Left kidney (tissue), 2 donors: ENCODE results near the gene RPS6KA3. TPM values are rescaled to one million over a fixed set of nuclear protein-coding genes. Genes with fewer than 3 reads are reported as not detected.
"Not testable (repeated sequence)": the region's sequence is repeated elsewhere in the genome, so short reads cannot be mapped to it uniquely, and the experiment has no call there.

Experiments
- DNase-seq: peaks from one replicate; pipeline ENCODE4 v3.0.0-alpha.2; 2013
- polyA plus RNA-seq: library from polyadenylated mRNA; unstranded; fragments of 120-200 nt; gene quantifications from one replicate; pipeline ENCODE4 v1.2.1, GENCODE V29; 2013; ENCODE audit not compliant: insufficient read length

RPS6KA3 gene
- polyA plus RNA-seq, 1 donor = 36.1 TPM

DNA sequence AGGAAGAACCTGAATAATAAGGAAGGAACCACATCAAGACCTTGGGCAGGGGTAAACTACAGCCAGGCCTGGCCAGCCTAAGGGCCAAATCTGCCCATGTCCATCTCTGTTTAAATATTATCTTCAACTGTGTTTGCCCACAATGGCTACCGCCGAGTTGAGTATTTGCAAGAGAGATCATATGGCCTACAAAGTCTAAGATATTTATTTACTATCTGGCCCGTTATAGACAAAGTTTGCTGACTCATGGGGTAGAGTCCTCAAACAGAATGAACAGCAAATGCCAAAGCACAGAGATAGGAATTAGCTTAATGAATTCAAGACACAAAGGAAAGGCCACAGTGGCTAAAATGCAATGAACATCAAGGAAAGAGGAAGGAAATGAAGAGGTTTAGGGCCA is 44.8 kb downstream of the RPS6KA3 start:
- DNase-seq = no peak

DNA sequence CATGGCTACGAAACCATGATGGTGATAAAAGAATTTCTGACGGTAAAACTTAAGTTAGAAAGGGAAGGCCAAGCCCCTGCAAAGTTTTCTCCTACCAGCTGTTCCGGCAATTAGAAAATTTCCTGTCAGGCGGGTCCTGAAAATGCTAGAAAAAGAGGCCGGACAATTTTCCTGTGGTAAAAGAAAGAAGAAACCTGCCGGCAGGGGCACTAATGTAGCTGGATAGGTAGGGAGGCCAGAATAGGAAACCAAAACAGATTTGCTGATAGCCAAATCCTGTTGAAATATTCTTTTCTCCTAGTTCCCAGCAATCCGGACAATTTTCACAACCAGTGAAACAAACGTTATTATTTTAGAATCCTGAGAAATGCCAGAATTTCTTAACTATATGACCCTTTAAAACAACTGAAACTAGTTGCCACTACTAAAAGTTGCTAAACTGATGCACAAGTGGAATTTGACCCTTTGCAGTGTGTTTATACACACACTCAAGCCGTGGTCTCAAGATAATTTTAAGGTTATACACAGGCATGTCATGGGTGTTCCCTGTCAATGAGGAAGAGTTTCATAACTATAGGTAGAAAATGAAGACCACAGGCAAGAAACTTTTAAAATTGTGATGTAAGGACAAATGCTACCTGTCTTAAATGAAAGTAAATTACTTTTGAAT is 47.7 kb downstream of the RPS6KA3 start:
- no peak for DNase-seq

GRCh38 chrX:20217906-20218305 is 48.8 kb downstream of the RPS6KA3 start:
- no peak for DNase-seq

DNA sequence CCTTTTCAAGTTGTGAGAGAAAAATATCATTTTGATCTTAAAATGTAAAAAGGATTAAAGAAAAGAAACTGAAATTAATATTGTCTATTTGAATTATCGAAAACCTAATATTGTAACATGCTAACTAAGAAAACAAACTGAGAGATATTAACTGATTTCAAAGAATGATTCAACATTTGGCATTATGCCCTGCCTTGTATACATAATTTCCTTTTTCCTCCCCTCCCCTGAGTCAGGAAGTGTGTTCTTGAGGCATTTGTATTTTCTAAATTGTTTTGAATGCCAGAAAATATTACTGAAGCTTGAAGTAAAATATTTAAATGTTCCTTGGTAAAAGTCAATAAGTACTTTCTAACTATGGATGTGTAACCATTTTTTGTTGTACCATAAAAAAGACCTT is 49.4 kb downstream of the RPS6KA3 start:
- DNase-seq = peak; percentile 20

- DNase-seq = no peak
These were observed 51.1 kb downstream of the RPS6KA3 start for GRCh38 chrX:20215565-20215964.

- no peak for DNase-seq
These were observed 54.1 kb downstream of the RPS6KA3 start for GRCh38 chrX:20212486-20213089.

GRCh38 chrX:20211261-20211786 is 55.4 kb downstream of the RPS6KA3 start:
- no peak for DNase-seq

GRCh38 chrX:20205927-20206708 is 60.6 kb downstream of the RPS6KA3 start:
- DNase-seq = no peak

- no peak for DNase-seq
These were observed 62.4 kb downstream of the RPS6KA3 start for GRCh38 chrX:20204351-20204750.

DNA sequence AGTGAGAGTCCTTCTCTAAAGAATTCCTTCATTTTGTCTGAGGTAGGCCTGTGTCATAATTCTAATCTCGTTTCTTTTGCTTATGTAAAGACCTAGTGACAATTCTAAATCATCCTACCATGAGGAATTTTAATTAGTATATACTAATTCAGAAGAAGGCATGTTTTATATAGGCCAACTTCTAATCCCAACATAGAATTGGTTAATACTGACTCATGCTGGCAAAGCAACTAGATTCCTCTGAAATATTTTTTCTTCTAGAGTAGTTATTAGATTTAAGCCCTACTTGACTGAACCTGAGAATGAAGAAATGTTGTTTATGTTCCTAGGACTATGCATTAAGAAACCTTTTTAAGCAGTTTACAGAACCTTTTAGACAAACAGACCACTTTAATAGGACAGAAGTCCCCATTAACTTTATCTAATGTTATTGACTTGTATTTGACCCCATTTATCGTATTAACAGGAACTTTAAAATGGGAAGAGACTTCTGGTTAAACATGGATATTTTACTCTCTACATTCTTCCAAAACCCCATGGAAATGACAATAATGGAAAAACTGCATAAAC is 69.0 kb downstream of the RPS6KA3 start:
- no peak for DNase-seq

DNA sequence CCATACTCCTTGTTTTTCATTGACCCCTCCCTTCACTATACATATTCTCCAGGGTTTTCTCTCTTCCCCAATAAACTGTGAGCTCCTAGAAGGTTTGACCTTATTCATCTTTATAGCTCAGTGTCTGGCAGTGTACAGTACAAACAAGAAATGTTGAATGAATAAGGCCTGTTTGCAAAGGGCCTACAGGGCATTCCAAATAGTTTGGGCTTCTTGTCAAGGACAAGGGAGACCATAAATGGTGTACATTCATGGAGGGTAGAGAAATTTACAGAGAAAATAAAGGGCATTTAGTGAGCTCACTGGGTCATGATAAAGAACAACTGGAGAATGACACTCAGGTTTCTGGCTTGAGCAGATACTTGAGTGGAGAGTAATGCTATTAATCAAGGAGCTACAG is 77.5 kb downstream of the RPS6KA3 start:
- no peak for DNase-seq

DNA sequence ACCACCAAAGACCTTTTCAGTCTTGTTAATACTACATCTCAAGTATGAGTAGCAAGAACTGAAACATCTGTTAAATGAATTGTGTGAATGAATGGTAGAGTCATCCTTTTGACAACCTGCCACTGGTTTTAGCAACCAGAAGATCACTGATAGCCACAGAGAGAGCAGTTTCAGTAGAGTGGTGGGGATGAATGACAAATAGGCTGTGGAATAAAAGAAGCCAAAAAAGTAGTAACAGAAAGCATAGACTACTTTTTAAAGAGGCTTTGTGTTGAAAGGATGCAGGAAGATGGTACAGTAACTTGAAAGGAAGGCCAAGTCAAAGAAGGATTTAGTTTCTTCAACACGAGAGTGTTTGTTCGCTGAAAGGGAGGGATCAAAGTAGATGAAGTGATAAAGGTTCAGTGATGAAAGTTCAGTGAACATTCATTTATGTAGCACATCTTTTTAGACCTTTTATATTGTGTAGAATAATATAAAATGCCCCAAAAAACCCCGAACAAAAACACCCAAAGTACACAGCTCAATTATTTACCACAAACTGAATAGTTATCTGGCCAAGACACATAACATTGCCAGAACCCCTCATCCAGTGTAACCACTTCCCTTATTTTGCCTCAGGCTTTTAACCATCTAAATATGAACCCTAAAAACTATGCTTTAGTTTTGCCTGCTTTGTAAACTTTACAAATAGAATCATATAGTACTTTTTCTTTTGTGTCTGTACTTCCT is 84.9 kb downstream of the RPS6KA3 start:
- DNase-seq = no peak

- no peak for DNase-seq
These were observed 89.6 kb downstream of the RPS6KA3 start for GRCh38 chrX:20177093-20177492.

DNA sequence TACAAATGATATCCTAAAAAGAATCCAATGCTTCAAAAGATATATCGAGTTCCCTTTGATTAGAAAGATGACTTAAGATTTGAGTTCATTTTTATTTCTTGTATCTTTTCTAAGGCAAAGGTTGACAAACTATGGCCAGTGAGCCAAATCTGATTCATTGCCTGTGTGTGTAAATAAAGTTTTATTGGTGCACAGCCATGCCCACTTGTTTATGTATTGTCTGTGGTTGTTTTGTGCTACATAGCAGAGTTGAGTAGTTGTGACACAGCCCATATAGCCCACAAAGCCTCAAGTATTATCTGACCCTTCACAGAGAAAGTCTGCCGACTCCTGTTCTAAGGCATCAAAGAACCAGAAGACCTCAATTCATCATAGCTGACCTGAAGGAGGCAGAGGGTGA is 92.9 kb downstream of the RPS6KA3 start:
- DNase-seq = no peak

DNA sequence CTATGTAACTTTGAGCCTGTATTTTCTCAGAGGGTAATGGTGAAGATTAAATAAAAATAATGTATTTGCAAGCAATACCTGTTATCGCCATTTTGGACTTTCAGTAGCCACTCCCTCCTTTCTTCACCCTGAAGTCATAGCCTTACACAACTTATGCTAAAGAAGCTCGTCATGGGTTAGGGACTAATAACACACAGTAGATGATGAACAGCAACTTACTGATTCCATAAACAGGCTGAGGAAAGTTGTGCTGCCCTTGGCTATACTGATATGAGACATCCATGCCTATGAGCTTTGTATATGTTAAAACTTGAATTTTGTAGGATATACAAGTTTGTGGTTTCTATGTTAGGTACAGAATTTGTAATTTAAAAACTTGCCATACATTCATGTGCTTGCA is 93.4 kb downstream of the RPS6KA3 start:
- no peak for DNase-seq

GRCh38 chrX:20171887-20172286 is 94.8 kb downstream of the RPS6KA3 start:
- no peak for DNase-seq

- DNase-seq = not testable (repeated sequence)
These were observed 104.2 kb downstream of the RPS6KA3 start for GRCh38 chrX:20162516-20162915.

- no peak for DNase-seq
These were observed 106.8 kb downstream of the RPS6KA3 start for GRCh38 chrX:20159797-20160385.

GRCh38 chrX:20151689-20152088 is 115.0 kb downstream of the RPS6KA3 start:
- DNase-seq = no peak

GRCh38 chrX:20149326-20149725 is 117.4 kb downstream of the RPS6KA3 start:
- DNase-seq = no peak

- no peak for DNase-seq
These were observed 119.1 kb downstream of the RPS6KA3 start for GRCh38 chrX:20147561-20147960.

DNA sequence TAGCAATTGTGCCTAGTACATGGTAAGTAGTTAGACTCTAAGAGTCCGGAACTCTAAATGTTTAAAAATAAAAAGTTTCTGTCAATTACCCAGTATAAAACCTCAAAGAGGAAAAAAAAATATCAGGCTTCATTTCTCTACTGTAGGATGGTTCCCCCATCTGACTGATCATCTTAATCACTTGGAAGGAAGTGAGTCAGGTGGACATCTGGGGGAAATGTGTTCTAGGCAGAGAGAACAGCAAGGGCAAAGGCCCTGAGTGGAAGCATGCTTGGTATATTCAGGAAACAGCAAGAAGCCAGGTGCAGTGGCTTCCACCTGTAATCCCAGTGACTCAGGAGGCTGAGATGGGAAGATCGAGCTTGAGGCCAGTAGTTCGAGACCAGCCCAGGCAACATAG is 122.2 kb downstream of the RPS6KA3 start:
- DNase-seq = no peak
